Dermis blood vessel endothelial cell (primary cell): Measurements from ENCODE around the gene ESYT2. TPM values are rescaled to one million over a fixed set of nuclear protein-coding genes. Genes with fewer than 3 reads are reported as not detected.
A peak's percentile ranks its signal among the peaks of the same experiment; 100 is the strongest.

Experiments
- DNase-seq: peaks from one replicate; pipeline ENCODE4 v3.0.0; 2010
- total RNA-seq: library from RNA; depleted of rRNA; stranded (reverse); fragments of >200 nt; gene quantifications from 2 replicates; pipeline ENCODE4 v1.2.3, GENCODE V29; 2014

Gene ESYT2
- total RNA-seq, 1 donor from 2014 or later, result 67.6 TPM

DNA sequence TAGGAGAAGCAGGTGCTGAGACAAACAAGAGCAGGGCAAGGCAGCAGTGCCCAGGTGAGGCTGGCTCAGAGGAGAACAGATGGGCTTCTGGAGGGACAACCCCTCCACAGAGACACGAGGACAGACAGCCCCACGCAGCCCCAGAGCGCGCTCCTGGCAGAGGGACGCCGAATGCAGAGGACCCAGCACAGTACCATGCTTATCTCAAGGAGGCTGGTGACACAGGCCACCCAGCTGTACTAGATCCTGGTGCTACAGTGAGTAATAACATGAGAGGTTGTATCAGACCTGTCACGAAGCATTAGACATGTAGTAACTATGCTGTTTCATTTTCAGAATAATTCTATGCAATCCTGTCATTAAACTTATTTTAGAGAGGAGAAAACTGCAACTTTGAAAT lies 64.3 kb downstream of the ESYT2 start:
- DNase-seq, result no peak

GRCh38 chr7:158763454-158764033 lies 65.8 kb downstream of the ESYT2 start:
- DNase-seq, result no peak

DNA sequence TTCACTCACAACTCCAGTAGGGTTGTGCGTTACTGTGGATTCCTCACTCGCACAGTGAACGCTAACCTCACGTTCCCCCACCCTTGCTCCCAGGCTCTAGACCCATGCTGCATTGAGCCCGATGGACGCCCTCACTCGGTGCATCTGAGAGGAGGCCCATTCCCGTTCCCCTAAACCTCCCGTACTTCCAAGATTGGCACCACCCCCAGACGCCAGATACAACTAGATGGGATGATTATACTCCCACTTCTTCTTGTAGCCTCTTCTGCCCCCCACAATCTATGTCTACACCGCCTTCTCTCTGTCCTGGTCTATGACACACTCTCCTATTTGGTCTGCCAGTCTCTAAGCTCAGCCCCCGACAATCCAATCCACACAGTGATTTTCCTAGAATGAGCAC lies 67.4 kb downstream of the ESYT2 start:
- DNase-seq, result no peak

- peak; percentile 16 for DNase-seq
Measured at GRCh38 chr7:158760936-158761335, 68.4 kb downstream of the ESYT2 start.

GRCh38 chr7:158760445-158760764 lies 68.9 kb downstream of the ESYT2 start:
- no peak for DNase-seq

GRCh38 chr7:158759749-158760444 lies 69.4 kb downstream of the ESYT2 start:
- DNase-seq, result no peak

GRCh38 chr7:158759245-158759614 lies 70.1 kb downstream of the ESYT2 start:
- no peak for DNase-seq

- DNase-seq, result no peak
Measured at GRCh38 chr7:158758586-158759244, 70.6 kb downstream of the ESYT2 start.

DNA sequence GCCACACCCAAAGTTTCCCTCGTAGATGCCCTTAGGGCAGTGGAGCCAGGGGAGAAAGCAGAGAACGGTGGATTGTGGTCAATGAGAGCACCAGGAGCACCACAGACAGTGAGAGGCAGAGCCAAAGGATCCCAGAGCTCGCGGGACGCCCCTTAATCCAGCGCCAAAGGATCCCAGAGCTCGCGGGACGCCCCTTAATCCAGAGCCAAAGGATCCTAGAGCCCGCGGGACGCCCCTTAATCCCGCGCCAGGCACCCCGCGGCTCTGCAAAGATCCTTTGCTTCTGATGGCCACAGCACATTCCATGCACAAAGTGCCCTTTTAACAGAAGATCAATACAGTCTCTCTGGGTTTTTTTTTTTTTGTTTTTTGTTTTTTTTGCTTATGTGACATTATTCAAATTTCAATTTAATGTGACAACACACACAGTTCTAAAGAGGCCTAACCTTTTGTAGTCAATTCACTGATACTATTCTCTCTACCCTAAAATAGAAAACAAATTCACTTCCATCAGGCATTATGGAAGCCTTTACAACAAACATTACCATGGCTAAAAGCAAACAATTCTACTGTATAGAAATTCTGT lies 71.8 kb downstream of the ESYT2 start:
- no peak for DNase-seq

DNA sequence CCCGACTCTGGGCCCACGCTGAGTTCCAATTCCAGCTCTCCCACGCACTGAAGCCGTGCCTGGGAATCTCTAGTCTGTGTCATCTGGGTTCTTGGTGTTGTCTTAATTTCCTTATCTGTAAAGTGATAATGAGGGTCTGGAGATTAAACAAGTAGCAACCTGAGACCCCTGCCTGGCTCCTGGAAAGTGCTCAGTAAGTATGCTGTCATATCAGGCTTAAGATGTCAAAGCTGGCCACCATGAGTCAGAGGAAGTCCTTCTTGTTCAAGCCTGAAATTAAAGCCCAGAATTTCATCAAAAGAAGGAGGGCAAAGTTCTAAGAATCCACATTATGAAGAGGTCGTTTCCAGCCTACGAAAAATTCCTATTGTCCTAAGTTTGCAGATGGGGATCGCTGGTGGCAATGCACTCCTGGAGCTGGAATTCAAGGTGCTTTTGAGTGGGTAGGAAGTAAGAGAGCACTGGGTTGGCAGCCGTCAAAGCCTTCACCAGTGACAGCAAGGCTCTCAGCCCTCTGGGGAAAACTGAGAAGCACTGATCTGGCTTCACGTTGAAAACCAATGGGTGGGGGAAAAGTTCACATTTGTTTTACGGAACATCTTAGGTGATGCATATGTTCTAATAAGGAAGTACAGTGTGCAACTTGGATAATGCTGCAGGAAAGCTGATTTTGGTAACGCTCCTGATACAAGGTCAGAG lies 74.4 kb downstream of the ESYT2 start:
- DNase-seq, result peak; percentile 34

DNA sequence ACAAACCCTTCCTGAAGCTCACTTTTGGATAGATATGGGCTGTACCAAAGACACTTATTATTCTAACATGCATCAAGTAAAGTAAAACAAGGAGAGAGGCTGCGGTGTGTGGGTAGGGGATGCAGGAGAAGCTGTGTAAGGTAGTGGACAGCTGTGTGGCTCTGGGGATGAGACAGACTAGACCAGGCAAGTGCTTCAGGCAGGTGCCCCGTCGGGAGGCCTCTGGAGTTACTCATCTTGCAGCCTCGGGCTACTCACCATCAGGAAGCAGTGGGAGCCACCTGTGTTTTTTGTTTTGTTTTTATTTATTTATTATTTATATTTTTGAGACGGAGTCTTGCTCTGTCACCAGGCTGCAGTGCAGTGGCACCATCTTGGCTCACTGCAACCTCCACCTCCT lies 75.4 kb downstream of the ESYT2 start:
- no peak for DNase-seq

- no peak for DNase-seq
Measured at GRCh38 chr7:158751751-158752150, 77.6 kb downstream of the ESYT2 start.

GRCh38 chr7:158751199-158751598 lies 78.1 kb downstream of the ESYT2 start:
- DNase-seq, result no peak

GRCh38 chr7:158750702-158751101 lies 78.6 kb downstream of the ESYT2 start:
- no peak for DNase-seq

DNA sequence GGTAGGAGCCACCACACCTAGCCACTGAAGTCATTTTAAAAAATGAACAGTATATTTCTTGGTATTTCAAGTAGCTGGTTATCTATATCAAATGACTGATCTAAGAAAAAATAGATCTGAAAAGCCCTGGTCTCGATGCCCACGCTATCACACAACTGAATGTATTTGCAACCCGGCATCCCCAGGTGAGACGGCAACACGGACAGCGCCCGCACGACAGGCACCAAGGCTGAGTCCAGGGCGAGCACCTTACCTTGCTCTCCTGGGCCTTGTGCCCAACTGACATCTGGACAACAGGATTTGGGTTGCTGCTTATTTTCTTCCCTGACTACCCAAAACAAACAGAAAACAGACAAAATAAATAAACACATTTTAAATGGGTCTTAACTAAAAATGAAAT lies 79.9 kb downstream of the ESYT2 start:
- no peak for DNase-seq

GRCh38 chr7:158748335-158748734 lies 81.0 kb downstream of the ESYT2 start:
- no peak for DNase-seq

DNA sequence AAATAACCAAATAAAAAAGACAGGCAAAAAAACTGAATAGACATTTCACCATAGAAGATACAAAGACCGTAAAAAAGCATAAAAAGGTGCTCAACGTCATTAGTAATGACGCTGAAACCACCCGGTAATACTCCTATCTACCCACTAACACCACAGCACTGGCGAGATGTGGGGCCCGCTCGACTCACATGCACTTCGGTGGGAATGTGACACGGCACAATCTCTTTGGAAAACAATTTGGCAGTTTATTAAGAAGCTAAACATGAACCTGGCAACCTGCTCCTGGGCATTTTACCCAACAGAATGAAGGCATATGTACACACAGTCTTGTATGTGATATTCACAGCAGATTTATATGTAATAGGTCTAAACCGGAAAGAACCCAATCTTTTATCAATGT lies 81.9 kb downstream of the ESYT2 start:
- DNase-seq, result no peak

DNA sequence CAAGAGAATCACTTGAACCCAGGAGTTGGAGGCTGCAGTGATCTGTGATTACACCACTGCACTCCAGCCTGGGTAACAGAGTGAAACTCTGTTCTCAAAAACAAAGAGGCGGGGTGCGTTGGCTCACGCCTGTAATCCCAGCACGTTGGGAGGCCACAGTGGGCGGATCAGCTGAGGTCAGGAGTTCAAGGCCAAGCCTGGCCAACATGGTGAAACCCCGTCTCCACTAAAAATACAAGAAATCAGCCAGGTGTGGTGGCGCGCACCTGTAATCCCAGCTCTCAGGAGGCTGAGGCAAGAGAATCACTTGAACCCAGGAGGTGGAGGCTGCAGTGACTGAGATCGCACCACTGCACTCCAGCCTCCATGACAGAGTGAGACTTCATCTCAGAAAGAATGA lies 82.4 kb downstream of the ESYT2 start:
- DNase-seq, result no peak

- no peak for DNase-seq
Measured at GRCh38 chr7:158745057-158745715, 84.1 kb downstream of the ESYT2 start.

GRCh38 chr7:158744070-158744469 lies 85.2 kb downstream of the ESYT2 start:
- no peak for DNase-seq

DNA sequence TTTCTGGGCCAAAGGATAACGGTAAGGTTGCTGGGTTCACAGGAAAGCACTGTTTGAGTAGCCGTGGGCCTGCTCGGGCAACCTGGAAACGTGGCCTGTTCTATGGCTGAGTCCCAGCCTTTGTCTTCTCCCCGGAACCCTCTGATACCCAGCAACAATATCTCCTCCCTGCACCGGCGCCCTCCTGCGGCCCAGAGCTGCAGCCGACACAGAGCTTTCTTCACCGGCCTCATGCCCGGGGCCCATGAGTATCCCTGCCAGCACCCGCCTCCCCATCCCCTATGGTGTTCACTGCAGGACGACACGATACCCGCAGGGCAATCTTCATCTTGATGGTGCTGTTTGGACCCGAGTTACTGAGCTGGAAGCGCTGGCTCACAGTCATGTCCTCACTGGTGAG lies 86.1 kb downstream of the ESYT2 start:
- no peak for DNase-seq

DNA sequence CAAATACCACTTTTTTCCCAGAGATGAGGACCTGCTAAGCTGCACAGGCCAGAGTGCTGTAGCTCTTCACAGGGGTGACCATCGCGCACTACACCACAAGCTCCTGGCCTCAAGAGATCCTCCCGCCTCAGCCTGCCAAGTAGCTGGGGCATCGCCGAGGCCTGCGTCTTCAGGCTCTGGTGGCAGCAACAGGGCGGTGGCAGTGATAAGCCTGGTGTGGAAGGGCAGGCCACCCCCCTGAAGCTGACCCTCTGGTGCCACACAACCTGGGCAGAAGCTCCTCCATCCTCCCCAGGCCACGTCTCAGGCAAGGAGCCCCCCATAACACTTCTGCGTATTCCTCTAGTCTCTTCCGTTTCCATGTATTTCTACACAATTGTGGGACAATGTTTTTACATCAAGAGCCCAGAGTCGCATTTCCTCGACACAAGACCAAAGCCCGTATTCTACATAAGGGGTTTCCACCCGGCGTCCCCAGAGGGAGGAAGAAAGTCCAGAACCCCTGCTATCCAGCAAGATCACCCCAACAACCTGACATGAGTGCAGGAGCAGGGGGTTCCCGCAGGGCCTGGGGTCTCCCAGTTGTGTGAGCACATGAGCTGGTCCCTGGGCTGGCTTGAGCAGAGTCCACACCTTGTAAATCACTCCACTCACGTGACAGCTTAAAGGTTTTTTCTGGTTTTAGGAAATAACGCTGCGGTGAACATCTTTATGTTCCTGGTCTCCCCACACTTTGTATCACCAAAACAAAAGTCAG lies 87.1 kb downstream of the ESYT2 start:
- DNase-seq, result no peak
